IgD-negative memory B cell (primary cell): ENCODE data around the gene HGF. TPM values are rescaled to one million over a fixed set of nuclear protein-coding genes. Genes with fewer than 3 reads are reported as not detected.
A peak's percentile ranks its signal among the peaks of the same experiment; 100 is the strongest.

ENCODE experiments used
- H3K27ac Mint-ChIP-seq, 3 donors: one replicate each; pipeline ENCODE4 v1.8.0; 2020 to 2022; ENCODE audit warnings: mild to moderate bottlenecking in 3 of 3, mixed read lengths in 3 of 3, moderate library complexity in 1 of 3
- H3K27me3 Mint-ChIP-seq: one replicate; pipeline ENCODE4 v1.8.0; 2021; ENCODE audit warnings: mixed read lengths
- H3K36me3 Mint-ChIP-seq: one replicate; pipeline ENCODE4 v1.8.0; 2020; ENCODE audit warnings: mild to moderate bottlenecking, mixed read lengths
- H3K4me1 Mint-ChIP-seq, 3 donors: one replicate each; pipeline ENCODE4 v1.8.0; 2020 to 2022; ENCODE audit warnings: mixed read lengths in 3 of 3, mild to moderate bottlenecking in 1 of 3
- H3K4me3 Mint-ChIP-seq, 4 donors: one replicate each; pipeline ENCODE4 v1.8.0; 2020 to 2022; ENCODE audit warnings: mild to moderate bottlenecking in 4 of 4, mixed read lengths in 4 of 4, moderate library complexity in 3 of 4
- H3K9me3 Mint-ChIP-seq, 3 donors: one replicate each; pipeline ENCODE4 v1.8.0; 2020 to 2021; ENCODE audit warnings: mixed read lengths in 3 of 3, mild to moderate bottlenecking in 1 of 3
- polyA plus RNA-seq: library from polyadenylated mRNA; unstranded; fragments of 300-500 nt; fragmentation: Illumina TruSeq; gene quantifications from one replicate; pipeline ENCODE4 v1.2.3, GENCODE V29; 2021

Gene HGF
- polyA plus RNA-seq, 1 donor from 2014 or later: not detected

- Mint-ChIP-seq H3K27ac (no peak overlapping the region), H3K4me1 (no peaks in the 10 kb centered on the region), H3K9me3 (no peaks in the 10 kb centered on the region), H3K27me3 (no peaks in the 10 kb centered on the region), H3K4me3 (no peak overlapping the region), H3K36me3 (no peaks in the 10 kb centered on the region)
These were observed 18.4 kb upstream of the HGF start for GRCh38 chr7:81788246-81788645.

DNA sequence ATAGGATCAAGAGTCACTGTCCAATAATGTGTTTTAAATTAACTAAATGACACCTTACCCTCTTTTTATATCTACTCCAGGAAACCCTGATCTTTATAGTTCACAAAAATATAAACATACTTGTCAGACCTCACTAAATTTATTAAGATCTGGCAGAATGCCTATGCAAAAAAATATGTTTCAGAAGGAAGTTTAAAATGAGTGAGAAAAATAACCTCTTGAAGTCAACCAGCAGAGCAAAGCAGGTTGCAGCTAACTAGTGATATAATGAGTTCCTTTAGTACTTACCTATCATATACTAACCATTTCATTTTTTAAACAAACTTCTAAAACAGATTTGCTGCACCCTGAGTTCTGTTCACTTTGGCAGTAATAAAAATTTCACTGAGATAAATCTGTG is 14.0 kb upstream of the HGF start:
- Mint-ChIP-seq H3K27me3 (no peaks in the 10 kb centered on the region), H3K36me3 (no peaks in the 10 kb centered on the region), H3K4me1 (peaks cover 0 to 1% (median 0%) of the 10 kb centered on the region in 3 donors), H3K4me3 (no peak overlapping the region), H3K9me3 (peaks cover 0 to 8% (median 0%) of the 10 kb centered on the region in 3 donors), H3K27ac (no peak overlapping the region)

- Mint-ChIP-seq H3K9me3 (peaks cover 0 to 8% (median 0%) of the 10 kb centered on the region in 3 donors), H3K4me3 (no peak overlapping the region), H3K4me1 (peaks cover 0 to 1% (median 0%) of the 10 kb centered on the region in 3 donors), H3K27ac (no peak overlapping the region), H3K36me3 (no peaks in the 10 kb centered on the region), H3K27me3 (no peaks in the 10 kb centered on the region)
These were observed 11.3 kb upstream of the HGF start for GRCh38 chr7:81780914-81781693.

- Mint-ChIP-seq H3K27me3 (no peaks in the 10 kb centered on the region), H3K4me1 (peaks cover 0 to 1% (median 0%) of the 10 kb centered on the region in 3 donors), H3K9me3 (peaks cover 0 to 8% (median 0%) of the 10 kb centered on the region in 3 donors), H3K27ac (no peak overlapping the region), H3K36me3 (no peaks in the 10 kb centered on the region), H3K4me3 (no peak overlapping the region)
These were observed 9.9 kb upstream of the HGF start for GRCh38 chr7:81779706-81780105.

DNA sequence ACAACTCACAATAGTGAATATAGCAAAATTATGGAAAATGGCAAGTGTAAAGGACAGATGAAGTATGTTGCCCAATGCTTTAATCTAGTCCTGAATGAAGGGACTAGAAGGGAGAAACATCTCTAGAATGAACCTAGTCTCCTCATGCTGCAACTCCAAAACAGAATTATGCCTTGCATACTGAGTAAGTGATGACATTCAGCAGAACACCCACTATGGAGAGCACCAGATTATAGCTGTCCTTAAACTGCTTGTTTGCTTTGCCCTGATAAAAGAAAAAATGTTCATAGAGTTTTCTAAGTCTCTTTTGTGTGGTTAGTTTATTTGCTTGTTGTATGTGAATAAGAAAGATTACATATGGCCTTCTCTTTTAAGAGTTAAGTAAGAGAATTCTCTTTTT is 7.8 kb upstream of the HGF start:
- Mint-ChIP-seq H3K27me3 (no peaks in the 10 kb centered on the region), H3K27ac (no peak overlapping the region), H3K36me3 (no peaks in the 10 kb centered on the region)

GRCh38 chr7:81776948-81777630 is 7.2 kb upstream of the HGF start:
- Mint-ChIP-seq H3K4me1 (no peaks in the 10 kb centered on the region), H3K9me3 (peaks cover 0 to 4% (median 0%) of the 10 kb centered on the region in 3 donors), H3K4me3 (no peak overlapping the region), H3K27ac (peak overlapping the region in 1 of 3 donors; percentile 57), H3K27me3 (no peaks in the 10 kb centered on the region), H3K36me3 (no peaks in the 10 kb centered on the region)

More for the DNA sequence above, 7.8 kb upstream of the HGF start:
- H3K4me3 Mint-ChIP-seq: no peak overlapping the region
- peaks cover 0 to 6% (median 0%) of the 10 kb centered on the region in 3 donors for H3K9me3 Mint-ChIP-seq
- H3K4me1 Mint-ChIP-seq: peaks cover 0 to 1% (median 0%) of the 10 kb centered on the region in 3 donors

- H3K27ac Mint-ChIP-seq: no peak overlapping the region
- H3K4me1 Mint-ChIP-seq: no peaks in the 10 kb centered on the region
- no peak overlapping the region for H3K4me3 Mint-ChIP-seq
- H3K27me3 Mint-ChIP-seq: no peaks in the 10 kb centered on the region
- H3K36me3 Mint-ChIP-seq: no peaks in the 10 kb centered on the region
- peaks cover 0 to 4% (median 4%) of the 10 kb centered on the region in 3 donors for H3K9me3 Mint-ChIP-seq
These were observed 6.3 kb upstream of the HGF start for GRCh38 chr7:81776161-81776560.

DNA sequence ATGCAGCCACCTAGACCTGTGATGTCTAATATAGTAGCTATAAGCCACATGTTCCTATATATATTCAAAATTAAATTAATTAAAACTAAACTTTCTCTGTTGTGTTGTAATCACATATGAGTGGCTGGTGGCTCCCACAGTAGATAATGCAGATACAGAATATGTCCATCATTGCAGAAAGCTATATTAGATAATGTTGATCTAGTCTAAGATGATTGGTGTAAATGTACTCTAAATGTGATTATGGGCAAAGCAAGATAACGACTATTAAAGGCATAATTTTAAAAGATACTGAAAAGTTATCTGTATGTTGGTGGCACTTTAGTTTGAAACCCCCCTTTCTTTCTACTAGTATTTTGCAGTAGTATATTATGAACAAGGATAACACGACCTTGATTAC is 5.7 kb upstream of the HGF start:
- no peak overlapping the region for H3K27ac Mint-ChIP-seq
- H3K4me3 Mint-ChIP-seq: no peak overlapping the region
- no peaks in the 10 kb centered on the region for H3K27me3 Mint-ChIP-seq
- peaks cover 0 to 4% (median 1%) of the 10 kb centered on the region in 3 donors for H3K9me3 Mint-ChIP-seq
- H3K4me1 Mint-ChIP-seq: no peaks in the 10 kb centered on the region
- H3K36me3 Mint-ChIP-seq: no peaks in the 10 kb centered on the region

DNA sequence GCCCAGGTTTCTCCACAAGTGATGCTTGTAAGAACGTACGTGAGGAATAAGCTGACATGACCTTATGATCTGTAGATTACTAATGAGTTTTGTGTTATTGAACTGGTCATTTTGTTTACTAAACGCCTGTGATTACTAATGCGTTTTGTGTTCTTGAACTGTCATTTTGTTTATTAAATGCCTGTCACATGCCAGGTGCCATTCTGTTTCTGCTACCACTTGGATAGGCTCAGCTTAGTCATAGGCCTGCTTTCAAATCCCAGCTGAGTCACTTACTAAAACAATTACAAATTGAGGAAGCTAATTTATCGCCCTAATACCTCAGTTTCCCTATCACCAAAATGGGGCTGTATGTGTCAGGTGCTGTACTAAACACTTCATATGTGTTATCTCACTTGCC is 4.7 kb upstream of the HGF start:
- Mint-ChIP-seq H3K27ac (no peak overlapping the region), H3K36me3 (no peaks in the 10 kb centered on the region), H3K27me3 (no peaks in the 10 kb centered on the region), H3K4me1 (peaks cover 0 to 2% (median 0%) of the 10 kb centered on the region in 3 donors), H3K4me3 (no peak overlapping the region), H3K9me3 (peaks cover 0 to 4% (median 0%) of the 10 kb centered on the region in 3 donors)

GRCh38 chr7:81770728-81771223 is 929 bp upstream of the HGF start:
- H3K9me3 Mint-ChIP-seq: peaks cover 0 to 11% (median 6%) of the 10 kb centered on the region in 3 donors
- H3K27me3 Mint-ChIP-seq: no peaks in the 10 kb centered on the region
- no peaks in the 10 kb centered on the region for H3K36me3 Mint-ChIP-seq
- peaks cover 0 to 2% (median 0%) of the 10 kb centered on the region in 3 donors for H3K4me1 Mint-ChIP-seq
- no peak overlapping the region for H3K27ac Mint-ChIP-seq
- H3K4me3 Mint-ChIP-seq: no peak overlapping the region

DNA sequence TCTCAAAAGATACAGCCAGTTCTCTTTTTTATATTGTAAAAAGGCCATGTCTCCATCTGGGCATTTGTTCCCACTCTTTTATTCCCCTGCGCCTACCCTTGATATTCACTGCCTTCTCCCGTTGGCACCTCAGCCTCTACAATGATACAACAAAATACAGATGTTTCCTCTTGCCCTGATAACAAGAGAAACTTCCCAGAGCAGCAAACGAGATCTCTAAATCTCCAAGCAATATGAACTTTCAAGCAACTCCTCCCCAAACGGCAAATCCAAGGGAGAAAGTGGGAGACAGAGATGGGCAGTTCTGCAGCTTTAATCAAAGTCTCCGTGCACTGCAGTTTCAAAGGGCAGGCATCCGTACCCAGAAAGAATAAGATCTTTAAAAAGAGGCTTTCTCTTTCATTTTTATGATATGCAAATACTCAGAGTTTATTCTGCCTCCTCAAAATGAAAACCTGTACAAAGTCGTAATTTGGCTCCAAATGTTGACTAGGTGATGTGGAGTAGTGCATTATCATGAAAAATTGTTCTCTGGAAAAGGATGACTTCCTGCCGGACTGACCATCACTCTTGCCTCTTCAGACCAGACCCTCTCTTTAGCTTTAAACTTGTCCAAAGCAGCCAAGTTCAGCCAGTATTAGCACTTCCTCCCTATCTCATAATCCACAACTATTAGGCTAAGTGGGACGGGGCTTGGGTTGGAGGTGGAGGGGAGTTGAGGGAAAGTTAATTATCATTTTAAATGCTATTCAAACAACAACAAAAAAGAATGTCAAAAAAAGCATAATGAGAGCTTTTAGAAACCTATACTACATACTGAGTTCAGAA is 682 bp downstream of the HGF start:
- peak overlapping the region in 1 of 3 donors; percentile 9 for H3K27ac Mint-ChIP-seq
- peaks cover 0 to 2% (median 0%) of the 10 kb centered on the region in 3 donors for H3K4me1 Mint-ChIP-seq
- no peaks in the 10 kb centered on the region for H3K27me3 Mint-ChIP-seq
- peak overlapping the region in 1 of 4 donors; percentile 41 for H3K4me3 Mint-ChIP-seq
- H3K9me3 Mint-ChIP-seq: peaks cover 0 to 11% (median 6%) of the 10 kb centered on the region in 3 donors
- H3K36me3 Mint-ChIP-seq: no peaks in the 10 kb centered on the region

- H3K4me1 Mint-ChIP-seq: peaks cover 0 to 2% (median 0%) of the 10 kb centered on the region in 3 donors
- no peak overlapping the region for H3K27ac Mint-ChIP-seq
- no peaks in the 10 kb centered on the region for H3K27me3 Mint-ChIP-seq
- H3K4me3 Mint-ChIP-seq: no peak overlapping the region
- peaks cover 0 to 11% (median 6%) of the 10 kb centered on the region in 3 donors for H3K9me3 Mint-ChIP-seq
- H3K36me3 Mint-ChIP-seq: no peaks in the 10 kb centered on the region
These were observed 1.9 kb downstream of the HGF start for GRCh38 chr7:81767926-81768325.

GRCh38 chr7:81761821-81762220 is 8.0 kb downstream of the HGF start:
- no peaks in the 10 kb centered on the region for H3K36me3 Mint-ChIP-seq
- H3K4me3 Mint-ChIP-seq: no peak overlapping the region
- H3K4me1 Mint-ChIP-seq: no peaks in the 10 kb centered on the region
- peaks cover 2 to 9% (median 3%) of the 10 kb centered on the region in 3 donors for H3K9me3 Mint-ChIP-seq
- H3K27me3 Mint-ChIP-seq: no peaks in the 10 kb centered on the region
- no peak overlapping the region for H3K27ac Mint-ChIP-seq

DNA sequence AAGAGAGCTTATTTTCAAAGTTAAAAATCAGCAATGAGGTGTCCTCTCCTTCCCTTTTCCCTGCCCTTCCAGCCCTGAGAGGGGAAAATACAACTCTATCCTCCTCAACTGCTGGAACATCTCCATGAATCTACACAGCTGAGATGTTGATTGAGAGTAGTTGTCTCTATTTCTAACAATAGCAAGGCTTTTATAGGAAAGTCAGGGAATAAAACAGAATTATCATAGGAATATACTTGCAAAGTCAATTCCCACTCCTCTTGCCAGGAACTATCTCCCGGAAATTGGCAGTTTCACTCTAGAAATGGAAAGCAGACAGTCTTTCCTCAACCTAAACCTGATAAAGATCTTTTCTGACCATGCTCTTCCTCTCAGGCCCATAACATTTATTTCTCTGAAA is 8.8 kb downstream of the HGF start:
- Mint-ChIP-seq H3K36me3 (no peaks in the 10 kb centered on the region), H3K27me3 (no peaks in the 10 kb centered on the region), H3K4me3 (no peak overlapping the region), H3K27ac (no peak overlapping the region), H3K4me1 (no peaks in the 10 kb centered on the region), H3K9me3 (peaks cover 0 to 8% (median 2%) of the 10 kb centered on the region in 3 donors)
